OCI-LY7 (cell line): Measurements from ENCODE around the gene RPSA.

Source experiments
- EZH2phosphoT487 ChIP-seq: fragments of 200-600 bp; sonication (generic); IDR thresholded peaks from 2 replicates; pipeline ENCODE4 v1.6.1; 2018; ENCODE audit warnings: low read depth, borderline replicate concordance, mild to moderate bottlenecking, mixed run types, antibody characterized with exemption, low read length, moderate library complexity, mixed read lengths
- TF ChIP-seq, protein P1 (sequence below): fragments of 200-600 bp; sonication (generic); conservative IDR thresholded peaks from 2 replicates; pipeline ENCODE4 v1.5.1; 2014; ENCODE audit warnings: mild to moderate bottlenecking, antibody characterized with exemption, low read length, moderate library complexity, mixed read lengths

DNA sequence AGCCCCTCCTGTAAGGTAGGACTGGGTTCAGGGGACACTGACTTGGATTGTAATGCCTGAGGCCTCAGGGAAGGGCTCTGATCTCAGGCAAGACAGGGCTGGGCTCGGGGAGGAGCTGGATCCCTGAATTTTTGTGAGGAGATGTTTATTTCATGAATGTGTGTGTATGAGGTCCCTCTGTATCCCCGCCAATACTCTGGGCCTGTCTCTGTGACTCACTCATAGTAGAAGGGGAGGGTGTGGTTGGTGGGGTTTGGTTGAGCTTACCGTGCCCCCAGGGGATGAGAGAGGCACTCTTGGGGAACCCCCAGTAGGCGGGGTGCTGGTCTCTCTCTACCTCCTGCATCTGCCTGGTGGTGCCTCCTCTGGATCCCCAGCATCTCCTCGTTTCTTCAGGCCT lies 28.1 kb downstream of the RPSA start:
- TF ChIP-seq, protein P1, sequence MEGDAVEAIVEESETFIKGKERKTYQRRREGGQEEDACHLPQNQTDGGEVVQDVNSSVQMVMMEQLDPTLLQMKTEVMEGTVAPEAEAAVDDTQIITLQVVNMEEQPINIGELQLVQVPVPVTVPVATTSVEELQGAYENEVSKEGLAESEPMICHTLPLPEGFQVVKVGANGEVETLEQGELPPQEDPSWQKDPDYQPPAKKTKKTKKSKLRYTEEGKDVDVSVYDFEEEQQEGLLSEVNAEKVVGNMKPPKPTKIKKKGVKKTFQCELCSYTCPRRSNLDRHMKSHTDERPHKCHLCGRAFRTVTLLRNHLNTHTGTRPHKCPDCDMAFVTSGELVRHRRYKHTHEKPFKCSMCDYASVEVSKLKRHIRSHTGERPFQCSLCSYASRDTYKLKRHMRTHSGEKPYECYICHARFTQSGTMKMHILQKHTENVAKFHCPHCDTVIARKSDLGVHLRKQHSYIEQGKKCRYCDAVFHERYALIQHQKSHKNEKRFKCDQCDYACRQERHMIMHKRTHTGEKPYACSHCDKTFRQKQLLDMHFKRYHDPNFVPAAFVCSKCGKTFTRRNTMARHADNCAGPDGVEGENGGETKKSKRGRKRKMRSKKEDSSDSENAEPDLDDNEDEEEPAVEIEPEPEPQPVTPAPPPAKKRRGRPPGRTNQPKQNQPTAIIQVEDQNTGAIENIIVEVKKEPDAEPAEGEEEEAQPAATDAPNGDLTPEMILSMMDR: no peak
- TF ChIP-seq EZH2phosphoT487: no peak
